GM12878 (cell line): ENCODE results near the gene TM7SF2. TPM values are rescaled to one million over a fixed set of nuclear protein-coding genes. Genes with fewer than 3 reads are reported as not detected.

Experiments
- ASH2L ChIP-seq: fragments of 300-600, 200-600 bp; sonication (generic); IDR thresholded peaks from 2 replicates; pipeline ENCODE4 v1.6.1; 2017; ENCODE audit warnings: low read depth, mild to moderate bottlenecking, borderline replicate concordance
- CHD2 ChIP-seq: IDR thresholded peaks from 2 replicates; pipeline ENCODE4 v1.6.1; 2011; ENCODE audit warnings: low read depth, low read length, improper control_type of control experiment, borderline replicate concordance
- EED ChIP-seq: sonication (generic); IDR thresholded peaks from 2 replicates; pipeline ENCODE4 v1.6.1; 2016; ENCODE audit warnings: antibody characterized with exemption, low read depth
- EGR1 ChIP-seq, 2 experiments: IDR thresholded peaks; 1 replicate in 1 of 2; 2 replicates in 1 of 2; pipeline ENCODE4 v1.6.1; 2011 to 2012; ENCODE audit warnings: low read depth in 2 of 2, low read length in 2 of 2, borderline replicate concordance in 1 of 2, mild to moderate bottlenecking in 1 of 2, moderate library complexity in 1 of 2
- EP300 ChIP-seq, 2 experiments: fragments of 150-350 bp in 1 of 2; IDR thresholded peaks; 2 replicates each; pipeline ENCODE4 v1.6.1; 2011 to 2012; ENCODE audit warnings: low read depth in 2 of 2, low read length in 2 of 2, borderline replicate concordance in 1 of 2, improper control_type of control experiment in 1 of 2, inconsistent platforms in 1 of 2; ENCODE audit not compliant: control insufficient read depth in 1 of 2
- FOXK2 ChIP-seq: fragments of 450-650 bp; IDR thresholded peaks from 2 replicates; pipeline ENCODE4 v1.6.1; 2017; ENCODE audit warnings: mild to moderate bottlenecking, moderate library complexity
- HCFC1 ChIP-seq: fragments of 150-350 bp; IDR thresholded peaks from 2 replicates; pipeline ENCODE4 v1.6.1; 2014; ENCODE audit warnings: low read length
- IRF3 ChIP-seq: fragments of 450-650 bp; IDR thresholded peaks from 2 replicates; pipeline ENCODE4 v1.6.1; 2014; ENCODE audit warnings: mild to moderate bottlenecking
- MYC ChIP-seq: IDR thresholded peaks from 2 replicates; pipeline ENCODE4 v1.6.1; 2011; ENCODE audit warnings: mild to moderate bottlenecking, low read length, moderate library complexity, inconsistent platforms; ENCODE audit not compliant: insufficient read depth, insufficient replicate concordance, insufficient read length, severe bottlenecking
- NFIC ChIP-seq: IDR thresholded peaks from 2 replicates; pipeline ENCODE4 v1.6.1; 2012; ENCODE audit warnings: low read depth, mild to moderate bottlenecking, inconsistent platforms, low read length, moderate library complexity
- NKRF ChIP-seq: fragments of 450-650 bp; conservative IDR thresholded peaks from 2 replicates; pipeline ENCODE4 v1.6.1; 2017; ENCODE audit warnings: mild to moderate bottlenecking, moderate library complexity
- NR2F1 ChIP-seq: fragments of 450-650 bp; conservative IDR thresholded peaks from 2 replicates; pipeline ENCODE4 v1.6.1; 2017; ENCODE audit warnings: mild to moderate bottlenecking
- PAX5 ChIP-seq: IDR thresholded peaks from 2 replicates; pipeline ENCODE4 v1.6.1; 2011; ENCODE audit warnings: low read depth, low read length, borderline replicate concordance
- POLR2A ChIP-seq: IDR thresholded peaks from 2 replicates; pipeline ENCODE4 v1.6.1; 2011; ENCODE audit warnings: low read depth, mild to moderate bottlenecking, low read length
- POLR2AphosphoS2 ChIP-seq: IDR thresholded peaks from 2 replicates; pipeline ENCODE4 v1.6.1; 2011; ENCODE audit warnings: low read depth, mild to moderate bottlenecking, low read length, improper control_type of control experiment, moderate library complexity
- SIN3A ChIP-seq: IDR thresholded peaks from 2 replicates; pipeline ENCODE4 v1.6.1; 2012; ENCODE audit warnings: low read depth, low read length, improper control_type of control experiment
- SPI1 ChIP-seq: IDR thresholded peaks from 2 replicates; pipeline ENCODE4 v1.6.1; 2011; ENCODE audit warnings: low read depth, mild to moderate bottlenecking, low read length, moderate library complexity, borderline replicate concordance; ENCODE audit not compliant: insufficient read depth
- TCF12 ChIP-seq: IDR thresholded peaks from 2 replicates; pipeline ENCODE4 v1.6.1; 2011; ENCODE audit warnings: low read depth, mild to moderate bottlenecking, low read length
- TCF7 ChIP-seq: IDR thresholded peaks from 2 replicates; pipeline ENCODE4 v1.6.1; 2014; ENCODE audit warnings: antibody characterized with exemption, borderline replicate concordance
- ZBED1 ChIP-seq: IDR thresholded peaks from 2 replicates; pipeline ENCODE4 v1.6.1; 2016; ENCODE audit warnings: borderline replicate concordance
- ZNF24 ChIP-seq: fragments of 450-650 bp; IDR thresholded peaks from 2 replicates; pipeline ENCODE4 v1.6.1; 2017; ENCODE audit warnings: antibody characterized with exemption, mild to moderate bottlenecking
- ZNF384 ChIP-seq: IDR thresholded peaks from 2 replicates; pipeline ENCODE4 v1.6.1; 2012; ENCODE audit warnings: low read depth, mild to moderate bottlenecking, low read length, improper control_type of control experiment, borderline replicate concordance
- polyA plus RNA-seq, 11 experiments: library from polyadenylated mRNA; depleted of rRNA in 4 of 11; unstranded in 6 of 11; stranded (reverse) in 5 of 11; fragments of >200 nt; fragmentation: Nextera tagmentation in 4 of 11; fragmentation: Illumina TruSeq in 1 of 11; extraction: Ambion mirVana in 4 of 11; extraction: Trizol in 1 of 11; gene quantifications; 1 replicate in 1 of 11; 2 replicates in 10 of 11; pipeline versions ENCODE4 v1.2.1 to v1.2.3, GENCODE V29; 2011 to 2016; ENCODE audit warnings: inconsistent platforms in 2 of 11, missing spikeins in 2 of 11, low read depth in 1 of 11
- total RNA-seq, 4 experiments: library from RNA; depleted of rRNA in 3 of 4; stranded (reverse); fragments of >200 nt in 3 of 4; fragmentation: Illumina TruSeq in 1 of 4; extraction: Trizol in 1 of 4; gene quantifications; 2 replicates each; pipeline versions ENCODE4 v1.2.1 to v1.2.3, GENCODE V29; 2013 to 2021
- TF ChIP-seq, protein P1 (sequence below): fragments of 450-650 bp; IDR thresholded peaks from 2 replicates; pipeline ENCODE4 v1.6.1; 2016; ENCODE audit warnings: mild to moderate bottlenecking, moderate library complexity, borderline replicate concordance

Gene TM7SF2
- total and polyA plus RNA-seq, 10 of the 15 experiments (the other 5 are each of a cell fraction or from before 2014, with no cell fraction given), result 0.52 to 57.7 (median 20.7) TPM

GRCh38 chr11:65121865-65122696 is 10.4 kb downstream of the TM7SF2 start, which contains the start of the genes FAU and MRPL49 (continued):
- TF ChIP-seq CHD2 (peak; percentile 52; the same call in 1 of the 2 replicates), ZNF24 (no peak), TCF12 (0 out of 2 replicates have a peak, but pooled peaks have one; percentile 34), HCFC1 (peak; percentile 75), ZNF384 (no peak), TCF7 (no peak), SIN3A (peak; percentile 94), FOXK2 (peak; percentile 58), SPI1 (peak; percentile 74), EP300 (IDR thresholded peaks at IDR 0.05; ENCODE audit: borderline replicate concordance in 1 of 2, control insufficient read depth in 1 of 2, low read depth in 2 of 2, low read length in 2 of 2) (no peak), EGR1 (IDR thresholded peaks at IDR 0.05; ENCODE audit: borderline replicate concordance in 1 of 2, low read depth in 2 of 2, low read length in 2 of 2) (peak in 1 of 2 experiments; percentile 48; a peak in 1 of 3 replicates), NKRF (peak; percentile 47), NR2F1 (no peak), PAX5 (peak; percentile 47; the same call in 1 of the 2 replicates), MYC (no peak), NFIC (no peak), IRF3 (no peak), POLR2AphosphoS2 (0 out of 2 replicates have a peak, but pooled peaks have one; percentile 78), EED (no peak), ZBED1 (no peak), POLR2A (peak; percentile 95), ASH2L (no peak)
- TF ChIP-seq, protein P1, sequence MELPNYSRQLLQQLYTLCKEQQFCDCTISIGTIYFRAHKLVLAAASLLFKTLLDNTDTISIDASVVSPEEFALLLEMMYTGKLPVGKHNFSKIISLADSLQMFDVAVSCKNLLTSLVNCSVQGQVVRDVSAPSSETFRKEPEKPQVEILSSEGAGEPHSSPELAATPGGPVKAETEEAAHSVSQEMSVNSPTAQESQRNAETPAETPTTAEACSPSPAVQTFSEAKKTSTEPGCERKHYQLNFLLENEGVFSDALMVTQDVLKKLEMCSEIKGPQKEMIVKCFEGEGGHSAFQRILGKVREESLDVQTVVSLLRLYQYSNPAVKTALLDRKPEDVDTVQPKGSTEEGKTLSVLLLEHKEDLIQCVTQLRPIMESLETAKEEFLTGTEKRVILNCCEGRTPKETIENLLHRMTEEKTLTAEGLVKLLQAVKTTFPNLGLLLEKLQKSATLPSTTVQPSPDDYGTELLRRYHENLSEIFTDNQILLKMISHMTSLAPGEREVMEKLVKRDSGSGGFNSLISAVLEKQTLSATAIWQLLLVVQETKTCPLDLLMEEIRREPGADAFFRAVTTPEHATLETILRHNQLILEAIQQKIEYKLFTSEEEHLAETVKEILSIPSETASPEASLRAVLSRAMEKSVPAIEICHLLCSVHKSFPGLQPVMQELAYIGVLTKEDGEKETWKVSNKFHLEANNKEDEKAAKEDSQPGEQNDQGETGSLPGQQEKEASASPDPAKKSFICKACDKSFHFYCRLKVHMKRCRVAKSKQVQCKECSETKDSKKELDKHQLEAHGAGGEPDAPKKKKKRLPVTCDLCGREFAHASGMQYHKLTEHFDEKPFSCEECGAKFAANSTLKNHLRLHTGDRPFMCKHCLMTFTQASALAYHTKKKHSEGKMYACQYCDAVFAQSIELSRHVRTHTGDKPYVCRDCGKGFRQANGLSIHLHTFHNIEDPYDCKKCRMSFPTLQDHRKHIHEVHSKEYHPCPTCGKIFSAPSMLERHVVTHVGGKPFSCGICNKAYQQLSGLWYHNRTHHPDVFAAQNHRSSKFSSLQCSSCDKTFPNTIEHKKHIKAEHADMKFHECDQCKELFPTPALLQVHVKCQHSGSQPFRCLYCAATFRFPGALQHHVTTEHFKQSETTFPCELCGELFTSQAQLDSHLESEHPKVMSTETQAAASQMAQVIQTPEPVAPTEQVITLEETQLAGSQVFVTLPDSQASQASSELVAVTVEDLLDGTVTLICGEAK, result peak; percentile 44; the same call in 1 of the 2 replicates
